ENCODE results near the gene MPV17L2. TPM values are rescaled to one million over a fixed set of nuclear protein-coding genes. Genes with fewer than 3 reads are reported as not detected.

Gene MPV17L2
- polyA plus RNA-seq, 2 of the 4 experiments (the other 2 are of a cell fraction): 8.3 to 13.9 TPM

DNA sequence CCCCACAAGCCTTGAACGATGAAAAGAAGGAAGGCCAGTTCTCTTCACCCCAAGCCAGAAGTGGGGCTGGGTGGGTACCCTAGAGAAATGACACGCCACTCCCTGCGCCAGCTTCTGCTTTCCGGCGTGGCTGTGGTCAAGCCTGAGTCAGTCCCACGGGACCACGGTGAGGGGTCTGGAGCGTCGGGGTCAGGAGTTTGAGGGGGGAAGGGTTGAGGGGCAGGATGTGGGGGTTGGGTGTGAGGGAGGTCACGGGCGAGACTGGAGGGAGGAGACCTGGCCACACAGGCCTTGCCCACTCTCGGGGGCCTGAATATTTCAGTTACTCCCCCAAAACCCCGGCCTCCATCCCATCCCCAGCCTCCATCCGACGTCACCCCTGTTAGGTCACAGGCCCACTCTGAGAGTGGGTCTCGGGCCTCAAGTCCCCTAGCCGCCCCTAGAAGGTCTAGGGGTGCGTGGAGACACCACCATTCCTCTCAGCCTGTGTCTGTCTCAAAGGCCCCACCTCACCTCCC is 19.9 kb upstream of the MPV17L2 start:
- no peak for TF ChIP-seq ZNF302 (CRISPR knock-in tag; IDR thresholded peaks at IDR 0.05)
- FAIRE-seq (no peak), DNase-seq (ENCODE audit: low read depth in 1 of 2, low spot score in 1 of 2) (no peak), ATAC-seq (peak; percentile 33 to 48; a peak in 2 of 6 replicates)
- ChIA-PET CTCF (interaction anchor here (3.9 kb wide), 1 partner anchor 12 kb away, joined by 20 read pairs; no protein-coding TSS in a partner anchor), POLR2A (no interaction called here)
- H3K4me2 ChIP-seq: peak overlapping the region; percentile 99
- H3K4me3 ChIP-seq: peak overlapping the region; percentile 62; the same call in 2 of the 3 replicates
- no peaks in the 10 kb centered on the region for H3K9me3 ChIP-seq
- H3K27ac ChIP-seq: peak overlapping the region; percentile 52 to 77; a peak in 5 of 6 replicates
- 58% methylated on average over 9 of the region's 18 CpGs for WGBS (ENCODE audit: missing lambda C conversion rate)
- H3K4me1 ChIP-seq: peaks cover 4% of the 10 kb centered on the region; the same call in 1 of the 3 replicates

DNA sequence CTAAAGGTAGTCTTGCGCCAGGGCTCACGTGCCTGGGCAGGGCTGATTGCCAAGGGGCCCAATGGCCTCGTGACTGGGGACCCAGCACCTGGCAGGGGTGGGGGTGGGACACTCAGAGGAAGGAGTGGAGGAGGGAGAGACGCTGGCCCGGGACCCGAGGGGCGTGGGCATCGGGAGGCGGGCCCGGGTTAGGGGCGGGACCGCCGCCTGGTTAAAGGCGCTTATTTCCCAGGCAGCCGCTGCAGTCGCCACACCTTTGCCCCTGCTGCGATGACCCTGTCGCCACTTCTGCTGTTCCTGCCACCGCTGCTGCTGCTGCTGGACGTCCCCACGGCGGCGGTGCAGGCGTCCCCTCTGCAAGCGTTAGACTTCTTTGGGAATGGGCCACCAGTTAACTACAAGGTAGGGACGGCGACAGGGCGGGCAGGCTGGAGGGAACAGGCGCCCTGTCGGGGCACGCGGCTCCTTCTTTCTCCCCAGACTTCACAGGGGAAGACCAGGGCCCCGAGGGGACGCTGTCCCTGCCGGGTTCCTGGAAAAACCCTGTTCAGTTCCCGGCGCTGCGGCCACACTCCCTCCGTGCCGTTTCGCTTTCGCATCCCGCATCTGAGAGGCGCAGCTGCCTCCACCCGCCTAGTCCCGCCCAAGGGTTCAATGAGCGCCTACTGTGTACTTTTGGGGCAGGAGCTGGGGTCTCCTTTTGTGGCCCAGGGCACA is 19.3 kb upstream of the MPV17L2 start, which contains the start of gene IFI30:
IFI30 (plus strand) TSS at position 242 of the 717 bp plus-strand sequence; CDS start at position 271, 29 bp downstream.
- CTCF ChIA-PET: interaction anchor here (1.0 to 3.9 kb wide), 3 partner anchors 8 to 18 kb away, joined by 3 to 20 read pairs (median 8); no protein-coding TSS in a partner anchor

DNA sequence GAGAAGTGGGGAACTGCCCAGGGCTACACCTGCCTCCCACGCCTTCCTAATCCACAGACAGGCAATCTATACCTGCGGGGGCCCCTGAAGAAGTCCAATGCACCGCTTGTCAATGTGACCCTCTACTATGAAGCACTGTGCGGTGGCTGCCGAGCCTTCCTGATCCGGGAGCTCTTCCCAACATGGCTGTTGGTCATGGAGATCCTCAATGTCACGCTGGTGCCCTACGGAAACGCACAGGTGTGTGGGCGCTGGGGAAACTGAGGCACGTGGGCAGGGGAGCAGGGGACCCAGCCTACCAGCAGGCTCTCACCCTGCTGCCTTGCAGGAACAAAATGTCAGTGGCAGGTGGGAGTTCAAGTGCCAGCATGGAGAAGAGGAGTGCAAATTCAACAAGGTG is 18.0 kb upstream of the MPV17L2 start:
- 97% methylated on average over 6 of the region's 11 CpGs for WGBS (ENCODE audit: missing lambda C conversion rate)
- no peak overlapping the region for H3K4me3 ChIP-seq

More for the DNA sequence above, 19.3 kb upstream of the MPV17L2 start, which contains the start of gene IFI30:
- POLR2A ChIA-PET: no interaction called here
- 1% methylated on average over 18 of the region's 47 CpGs for WGBS (ENCODE audit: missing lambda C conversion rate)
- FAIRE-seq: no peak
- Histone ChIP-seq H3K27ac (peak within 1 kb of the TSS; percentile 52 to 77), H3K9me3 (no peaks in the 10 kb centered on the region), H3K4me2 (peak within 1 kb of the TSS; percentile 99), H3K4me1 (peaks cover 4% of the 10 kb centered on the region; the same call in 1 of the 3 replicates), H3K4me3 (peak within 1 kb of the TSS; percentile 62)
- ATAC-seq: peak; percentile 70 to 89
- TF ChIP-seq POLR2A (IDR thresholded peaks at IDR 0.05; ENCODE audit: low read length) (peak; percentile 73), FOXS1 (CRISPR knock-in tag; IDR thresholded peaks at IDR 0.05) (no peak), EHMT2 (IDR thresholded peaks at IDR 0.05; ENCODE audit: low read depth) (no peak), ZSCAN20 (CRISPR knock-in tag; IDR thresholded peaks at IDR 0.05) (no peak), JUN (IDR thresholded peaks at IDR 0.05) (no peak), HDAC2 (IDR thresholded peaks at IDR 0.05) (no peak), RARB (CRISPR knock-in tag; IDR thresholded peaks at IDR 0.05) (no peak), KDM1A (IDR thresholded peaks at IDR 0.05; ENCODE audit: low read depth) (no peak)
- TF ChIP-seq, protein P1, sequence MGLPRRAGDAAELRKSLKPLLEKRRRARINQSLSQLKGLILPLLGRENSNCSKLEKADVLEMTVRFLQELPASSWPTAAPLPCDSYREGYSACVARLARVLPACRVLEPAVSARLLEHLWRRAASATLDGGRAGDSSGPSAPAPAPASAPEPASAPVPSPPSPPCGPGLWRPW (IDR thresholded peaks at IDR 0.05): no peak
- TF ChIP-seq, protein P2, sequence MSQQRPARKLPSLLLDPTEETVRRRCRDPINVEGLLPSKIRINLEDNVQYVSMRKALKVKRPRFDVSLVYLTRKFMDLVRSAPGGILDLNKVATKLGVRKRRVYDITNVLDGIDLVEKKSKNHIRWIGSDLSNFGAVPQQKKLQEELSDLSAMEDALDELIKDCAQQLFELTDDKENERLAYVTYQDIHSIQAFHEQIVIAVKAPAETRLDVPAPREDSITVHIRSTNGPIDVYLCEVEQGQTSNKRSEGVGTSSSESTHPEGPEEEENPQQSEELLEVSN (IDR thresholded peaks at IDR 0.05; ENCODE audit: borderline replicate concordance, low read depth): no peak; the same call in 1 of the 2 replicates
- TF ChIP-seq, protein P3, sequence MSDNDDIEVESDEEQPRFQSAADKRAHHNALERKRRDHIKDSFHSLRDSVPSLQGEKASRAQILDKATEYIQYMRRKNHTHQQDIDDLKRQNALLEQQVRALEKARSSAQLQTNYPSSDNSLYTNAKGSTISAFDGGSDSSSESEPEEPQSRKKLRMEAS (IDR thresholded peaks at IDR 0.05): peak; percentile 51
- peak; percentile 45 to 68 for DNase-seq (ENCODE audit: low read depth in 1 of 2, low spot score in 1 of 2)

More for the DNA sequence above, 18.0 kb upstream of the MPV17L2 start:
- TF ChIP-seq FOSL2 (IDR thresholded peaks at IDR 0.05): no peak
- no peak for TF ChIP-seq FOSL2 (CRISPR knock-in tag; IDR thresholded peaks at IDR 0.05)
- TF ChIP-seq NPAS2 (CRISPR knock-in tag; IDR thresholded peaks at IDR 0.05; ENCODE audit: borderline replicate concordance): no peak
- no peak for TF ChIP-seq HEYL (CRISPR knock-in tag; IDR thresholded peaks at IDR 0.05)
- TF ChIP-seq POLR2AphosphoS2 (conservative IDR thresholded peaks at IDR 0.05; ENCODE audit: low read length): no peak
- no peak for TF ChIP-seq KDM5A (IDR thresholded peaks at IDR 0.05)
- TF ChIP-seq, protein P3 (IDR thresholded peaks at IDR 0.05): no peak
- no peak for TF ChIP-seq PHF8 (IDR thresholded peaks at IDR 0.05; ENCODE audit: borderline replicate concordance, low read depth)
- TF ChIP-seq JUNB (IDR thresholded peaks at IDR 0.05): no peak
- no peak for TF ChIP-seq CHD2 (IDR thresholded peaks at IDR 0.05; ENCODE audit: low read length, partially characterized antibody)
- peaks cover 4% of the 10 kb centered on the region; the same call in 1 of the 3 replicates for H3K4me1 ChIP-seq
- ChIA-PET CTCF (interaction anchor here (0.5 to 2.0 kb wide), 3 partner anchors 13 to 305 kb away, joined by 3 to 8 read pairs (median 5); no protein-coding TSS in a partner anchor), POLR2A (interaction anchor here (0.6 kb wide), 1 partner anchor 14 kb away, joined by 3 read pairs; no protein-coding TSS in a partner anchor)
- FAIRE-seq: no peak
- ATAC-seq: no peak
- no peaks in the 10 kb centered on the region for H3K9me3 ChIP-seq
- peak overlapping the region; percentile 99; the same call in 1 of the 3 replicates for H3K4me2 ChIP-seq
- DNase-seq (ENCODE audit: low read depth in 1 of 2, low spot score in 1 of 2): no peak
- no peak overlapping the region for H3K27ac ChIP-seq

Measured in A549 (cell line).